Thyroid gland (tissue), 4 donors: ENCODE results near the gene SERINC4. TPM values are rescaled to one million over a fixed set of nuclear protein-coding genes. Genes with fewer than 3 reads are reported as not detected.
"Not testable (repeated sequence)": the region's sequence is repeated elsewhere in the genome, so short reads cannot be mapped to it uniquely, and the experiment has no call there.

Experiments used
- DNase-seq, 2 donors: peaks; one replicate each; pipeline ENCODE4 v3.0.0-alpha.2; 2019
- H3K27ac ChIP-seq, 3 donors: fragments of 200-600 bp; sonication (generic); 1 replicate in 2 of 3; 2 replicates in 1 of 3; pipeline ENCODE4 v1.5.1; 2016 to 2019; ENCODE audit warnings: mild to moderate bottlenecking in 1 of 3, moderate library complexity in 1 of 3
- H3K27me3 ChIP-seq: fragments of 200-600 bp; sonication (generic); one replicate; pipeline ENCODE4 v1.5.1; 2019
- H3K36me3 ChIP-seq, 2 donors: fragments of 200-600 bp; sonication (generic); one replicate each; pipeline ENCODE4 v1.5.1; 2016 to 2019
- H3K4me1 ChIP-seq, 2 donors: fragments of 200-600 bp; sonication (generic); one replicate each; pipeline ENCODE4 v1.5.1; 2017 to 2019
- H3K4me3 ChIP-seq, 3 donors: fragments of 200-600 bp; sonication (generic); replicated peaks in 1 of 3; 1 replicate in 2 of 3; 2 replicates in 1 of 3; pipeline ENCODE4 v1.5.1; 2016; ENCODE audit warnings: mild to moderate bottlenecking in 1 of 3
- H3K9me3 ChIP-seq: fragments of 200-600 bp; sonication (generic); one replicate; pipeline ENCODE4 v1.5.1; 2017
- POLR2A ChIP-seq, 2 donors: fragments of 450-650 bp; IDR thresholded peaks; one replicate each; pipeline ENCODE4 v1.6.1; 2017; ENCODE audit warnings: antibody characterized with exemption in 2 of 2, mild to moderate bottlenecking in 2 of 2, moderate library complexity in 1 of 2
- WGBS, 2 donors: methylation state at CpG; one replicate each; pipeline ENCODE4 v1.1.5; 2017; 5-methylcytosine and 5-hydroxymethylcytosine counted together
- intact Hi-C: fragments of 100-400 bp; cut with DNase I; formaldehyde crosslinking; loops from one replicate; pipeline ENCODE4 v1.15.1; 2023
- total RNA-seq, 4 donors: library from RNA; depleted of rRNA; stranded (reverse); fragments of >200 nt; gene quantifications; one replicate each; pipeline ENCODE4 v1.2.3, GENCODE V29; 2016
- TF ChIP-seq, protein P1 (sequence below), 6 experiments: fragments of 200-600 bp in 3 of 6; fragments of 450-650 bp in 3 of 6; sonication (generic) in 3 of 6; IDR thresholded peaks; one replicate each; pipeline ENCODE4 v1.5.1; 2016 to 2019; ENCODE audit warnings: antibody characterized with exemption in 6 of 6, mild to moderate bottlenecking in 2 of 6, inconsistent platforms in 1 of 6, moderate library complexity in 1 of 6

SERINC4 gene
- total RNA-seq = under 1 TPM in 1 of 4 donors, not detected in 3; 0.33 TPM

- H3K36me3 ChIP-seq = peaks cover 10 to 11% of the 10 kb centered on the region in 2 donors
- intact Hi-C loops = no loop called here
- H3K9me3 ChIP-seq = no peaks in the 10 kb centered on the region
- TF ChIP-seq, protein P1, sequence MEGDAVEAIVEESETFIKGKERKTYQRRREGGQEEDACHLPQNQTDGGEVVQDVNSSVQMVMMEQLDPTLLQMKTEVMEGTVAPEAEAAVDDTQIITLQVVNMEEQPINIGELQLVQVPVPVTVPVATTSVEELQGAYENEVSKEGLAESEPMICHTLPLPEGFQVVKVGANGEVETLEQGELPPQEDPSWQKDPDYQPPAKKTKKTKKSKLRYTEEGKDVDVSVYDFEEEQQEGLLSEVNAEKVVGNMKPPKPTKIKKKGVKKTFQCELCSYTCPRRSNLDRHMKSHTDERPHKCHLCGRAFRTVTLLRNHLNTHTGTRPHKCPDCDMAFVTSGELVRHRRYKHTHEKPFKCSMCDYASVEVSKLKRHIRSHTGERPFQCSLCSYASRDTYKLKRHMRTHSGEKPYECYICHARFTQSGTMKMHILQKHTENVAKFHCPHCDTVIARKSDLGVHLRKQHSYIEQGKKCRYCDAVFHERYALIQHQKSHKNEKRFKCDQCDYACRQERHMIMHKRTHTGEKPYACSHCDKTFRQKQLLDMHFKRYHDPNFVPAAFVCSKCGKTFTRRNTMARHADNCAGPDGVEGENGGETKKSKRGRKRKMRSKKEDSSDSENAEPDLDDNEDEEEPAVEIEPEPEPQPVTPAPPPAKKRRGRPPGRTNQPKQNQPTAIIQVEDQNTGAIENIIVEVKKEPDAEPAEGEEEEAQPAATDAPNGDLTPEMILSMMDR (IDR thresholded peaks at IDR 0.05) = no peak
- TF ChIP-seq POLR2A (IDR thresholded peaks at IDR 0.05) = no peak
- DNase-seq = no peak
- no peaks in the 10 kb centered on the region for H3K27me3 ChIP-seq
- peaks cover 20 to 40% of the 10 kb centered on the region in 2 donors for H3K4me1 ChIP-seq
- H3K4me3 ChIP-seq = peak within 1 kb of the TSS; percentile 28 to 83 (median 72)
- WGBS, 2 donors = 97 to 99% methylated on average over 5 to 7 of the region's 8 CpGs
- peak within 1 kb of the TSS; percentile 89 to 100 (median 96) for H3K27ac ChIP-seq
These were observed at the start of gene SERINC4 for GRCh38 chr15:43799945-43800285. Gene SERINC4 (minus strand): TSS chr15:43800220. CDS start chr15:43799986, 234 bp downstream.

GRCh38 chr15:43845421-43845820, 45.4 kb upstream of the SERINC4 start:
- no peaks in the 10 kb centered on the region for H3K27me3 ChIP-seq
- intact Hi-C loops = no loop called here
- TF ChIP-seq POLR2A (IDR thresholded peaks at IDR 0.05) = no peak
- TF ChIP-seq, protein P1 (IDR thresholded peaks at IDR 0.05) = no peak
- H3K9me3 ChIP-seq = no peaks in the 10 kb centered on the region
- no peaks in the 10 kb centered on the region for H3K36me3 ChIP-seq
- no peak for DNase-seq
- H3K27ac ChIP-seq = no peak overlapping the region
- H3K4me1 ChIP-seq = no peaks in the 10 kb centered on the region
- no peak overlapping the region for H3K4me3 ChIP-seq

GRCh38 chr15:43832485-43832884, 32.5 kb upstream of the SERINC4 start:
- H3K4me1 ChIP-seq, intact Hi-C loops, H3K27ac ChIP-seq, H3K36me3 ChIP-seq, DNase-seq, H3K9me3 ChIP-seq, H3K27me3 ChIP-seq, H3K4me3 ChIP-seq: not testable (repeated sequence)
- WGBS, 2 donors = 95 to 97% methylated on average over 6 of the region's 6 CpGs

DNA sequence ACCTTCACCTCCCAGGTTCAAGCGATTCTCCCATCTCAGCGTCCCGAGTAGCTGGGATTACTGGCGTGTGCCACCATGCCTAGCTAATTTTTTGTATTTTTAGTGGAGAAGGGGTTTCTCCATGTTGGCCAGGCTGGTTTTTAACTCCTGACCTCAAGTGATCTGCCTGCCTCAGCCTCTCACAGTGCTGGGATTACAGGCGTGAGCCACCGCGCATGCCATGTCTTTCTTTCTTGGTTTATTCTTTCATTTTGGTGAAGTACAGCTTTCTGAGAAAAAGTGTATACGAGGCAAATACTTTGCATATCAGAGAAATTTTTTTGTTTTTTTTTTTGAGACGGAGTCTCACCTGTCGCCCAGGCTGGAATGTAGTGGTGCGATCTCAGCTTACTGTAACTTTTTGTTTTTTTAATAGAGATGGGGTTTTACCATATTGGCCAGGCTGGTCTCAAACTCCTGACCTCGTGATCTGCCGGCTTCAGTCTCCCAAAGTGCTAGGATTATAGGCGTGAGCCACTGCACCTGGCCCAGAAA, 31.6 kb upstream of the SERINC4 start:
- not testable (repeated sequence) for H3K4me3 ChIP-seq, H3K36me3 ChIP-seq
- WGBS, 2 donors = 94 to 96% methylated on average over 14 of the region's 14 CpGs

DNA sequence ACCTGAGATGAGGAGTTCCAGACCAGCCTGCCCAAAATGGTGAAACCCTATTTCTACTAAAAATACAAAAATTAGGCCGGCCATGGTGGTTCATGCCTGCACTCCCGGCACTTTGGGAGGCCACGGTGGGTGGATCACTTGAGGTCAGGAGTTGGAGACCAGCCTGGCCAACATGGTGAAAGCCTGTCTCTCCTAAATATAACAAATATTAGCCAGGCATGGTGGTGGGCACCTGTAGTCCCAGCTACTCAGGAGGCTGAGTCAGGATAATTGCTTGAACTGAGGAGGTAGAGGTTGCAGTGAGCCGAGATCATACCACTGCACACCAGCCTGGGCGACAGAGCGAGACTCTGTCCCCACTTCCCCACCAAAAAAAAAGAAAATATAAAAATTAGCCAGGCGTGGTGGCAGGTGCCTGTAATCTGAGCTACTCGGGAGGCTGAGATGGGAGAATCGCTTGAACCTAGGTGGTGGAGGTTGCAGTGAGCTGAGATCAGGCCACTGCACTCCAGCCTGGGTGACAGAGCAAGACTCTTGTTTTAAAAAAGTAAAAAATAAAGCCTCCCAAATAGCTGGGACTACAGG, 30.8 kb upstream of the SERINC4 start:
- WGBS, 2 donors = 92 to 99% methylated on average over 9 of the region's 9 CpGs
- H3K4me3 ChIP-seq, H3K9me3 ChIP-seq, intact Hi-C loops, H3K27me3 ChIP-seq, DNase-seq, H3K27ac ChIP-seq, H3K36me3 ChIP-seq: not testable (repeated sequence)
- peaks cover 8 to 11% of the 10 kb centered on the region in 2 donors for H3K4me1 ChIP-seq

More for the DNA sequence above, 31.6 kb upstream of the SERINC4 start:
- DNase-seq, intact Hi-C loops, H3K9me3 ChIP-seq, H3K27ac ChIP-seq, H3K27me3 ChIP-seq, H3K4me1 ChIP-seq: not testable (repeated sequence)

- H3K27ac ChIP-seq, H3K36me3 ChIP-seq, H3K9me3 ChIP-seq, H3K27me3 ChIP-seq, H3K4me3 ChIP-seq, DNase-seq, intact Hi-C loops: not testable (repeated sequence)
- WGBS, 2 donors = 95 to 96% methylated on average over 9 of the region's 9 CpGs
- peaks cover 8 to 11% of the 10 kb centered on the region in 2 donors for H3K4me1 ChIP-seq
These were observed 30.0 kb upstream of the SERINC4 start for GRCh38 chr15:43829951-43830540.

DNA sequence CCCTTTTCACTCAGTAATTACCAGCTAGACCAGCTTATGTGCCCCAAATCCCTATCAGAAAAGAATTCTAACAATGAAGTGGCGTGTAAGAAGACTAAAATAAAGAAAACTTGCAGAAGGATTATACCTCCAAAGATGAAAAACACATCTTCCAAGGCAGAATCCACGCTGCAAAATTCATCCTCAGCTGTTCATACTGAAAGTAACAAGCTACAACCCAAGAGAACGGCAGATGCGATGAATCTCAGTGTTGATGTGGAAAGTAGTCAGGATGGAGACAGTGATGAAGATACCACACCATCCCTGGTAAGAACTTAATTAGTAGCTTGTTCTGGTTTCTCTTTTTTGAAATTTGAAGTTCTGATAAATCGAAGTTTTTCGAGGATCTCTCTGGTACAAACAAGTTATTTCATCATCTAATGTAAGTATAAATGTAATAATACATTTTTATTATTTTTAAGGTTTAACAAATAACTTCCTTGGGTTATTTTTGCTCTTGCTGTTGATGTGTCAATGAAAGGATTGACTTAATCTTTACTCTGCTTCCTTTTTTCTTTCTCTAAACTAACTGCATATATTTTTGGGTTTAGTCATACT, 28.1 kb upstream of the SERINC4 start:
- DNase-seq = no peak
- Histone ChIP-seq H3K27ac (no peak overlapping the region), H3K27me3 (no peaks in the 10 kb centered on the region), H3K4me1 (peaks cover 16 to 18% of the 10 kb centered on the region in 2 donors), H3K4me3 (no peak overlapping the region), H3K36me3 (no peaks in the 10 kb centered on the region), H3K9me3 (no peaks in the 10 kb centered on the region)
- WGBS, 2 donors = 70% methylated on average over 6 of the region's 6 CpGs
- TF ChIP-seq POLR2A (IDR thresholded peaks at IDR 0.05) = no peak
- intact Hi-C loops = no loop called here
